Hematopoietic multipotent progenitor cell treated with erythropoietin and hydrocortisone succinate and interleukin-3 and kit ligand, for 17 days (in vitro differentiated cells): ENCODE results near the gene NRL.
"Not testable (repeated sequence)": the region's sequence is repeated elsewhere in the genome, so short reads cannot be mapped to it uniquely, and the experiment has no call there.

Experiments
- DNase-seq: peaks from one replicate; pipeline ENCODE4 v3.0.0-alpha.2; 2015; ENCODE audit warnings: low spot score

Gene NRL

GRCh38 chr14:24123424-24124417, 9.0 kb upstream of the NRL start:
- DNase-seq = peak; percentile 90

- peak; percentile 74 for DNase-seq
Measured at GRCh38 chr14:24122898-24123297, 8.1 kb upstream of the NRL start.

- no peak for DNase-seq
Measured at GRCh38 chr14:24122416-24122815, 7.7 kb upstream of the NRL start.

GRCh38 chr14:24121210-24121609, 6.5 kb upstream of the NRL start:
- DNase-seq = no peak

GRCh38 chr14:24119691-24120090, 4.9 kb upstream of the NRL start:
- no peak for DNase-seq

GRCh38 chr14:24117179-24117578, 2.4 kb upstream of the NRL start:
- peak; percentile 30 for DNase-seq

GRCh38 chr14:24116128-24116814, 1.5 kb upstream of the NRL start:
- peak; percentile 52 for DNase-seq

GRCh38 chr14:24115422-24116127, 826 bp upstream of the NRL start:
- DNase-seq = no peak

GRCh38 chr14:24113801-24114531, 783 bp downstream of the NRL start:
- peak; percentile 84 for DNase-seq

- DNase-seq = no peak
Measured at GRCh38 chr14:24113379-24113800, 1.4 kb downstream of the NRL start.

GRCh38 chr14:24110523-24110922, 4.2 kb downstream of the NRL start:
- no peak for DNase-seq

GRCh38 chr14:24110060-24110459, 4.7 kb downstream of the NRL start:
- DNase-seq = no peak

GRCh38 chr14:24108336-24108874, 6.3 kb downstream of the NRL start:
- DNase-seq = no peak

GRCh38 chr14:24106672-24107271, 8.0 kb downstream of the NRL start:
- no peak for DNase-seq

GRCh38 chr14:24105609-24106239, 9.0 kb downstream of the NRL start:
- DNase-seq = not testable (repeated sequence)

GRCh38 chr14:24103451-24103850, 11.3 kb downstream of the NRL start:
- no peak for DNase-seq

GRCh38 chr14:24102357-24103048, 12.2 kb downstream of the NRL start:
- no peak for DNase-seq

GRCh38 chr14:24100982-24101494, 13.7 kb downstream of the NRL start:
- no peak for DNase-seq

- DNase-seq = no peak
Measured at GRCh38 chr14:24100197-24100981, 14.4 kb downstream of the NRL start.
